ENCODE data around the gene CRISPLD2.
A peak's percentile ranks its signal among the peaks of the same experiment; 100 is the strongest.

Gene CRISPLD2

DNA sequence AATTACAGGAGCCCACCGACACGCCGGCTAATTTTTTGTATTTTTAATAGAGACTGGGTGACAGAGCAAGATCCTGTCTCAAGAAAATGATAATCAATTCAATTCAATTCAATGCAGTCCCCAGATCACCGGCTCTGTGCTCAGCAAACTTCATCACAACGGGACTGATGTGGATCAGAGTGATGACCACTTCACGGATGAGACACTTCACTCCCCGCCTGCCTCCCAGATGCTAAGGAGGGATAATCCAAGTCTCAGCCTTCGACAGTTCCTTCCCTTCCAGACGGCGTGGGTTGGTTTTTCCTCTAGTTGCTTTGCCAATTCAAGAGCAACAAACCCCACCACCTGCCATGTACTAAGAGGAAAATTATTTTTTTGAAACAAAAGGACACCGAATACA lies 97.7 kb downstream of the CRISPLD2 start:
- DNase-seq, result no peak

- no peak for DNase-seq
Observed at GRCh38 chr16:84918006-84918909, 98.5 kb downstream of the CRISPLD2 start.

DNA sequence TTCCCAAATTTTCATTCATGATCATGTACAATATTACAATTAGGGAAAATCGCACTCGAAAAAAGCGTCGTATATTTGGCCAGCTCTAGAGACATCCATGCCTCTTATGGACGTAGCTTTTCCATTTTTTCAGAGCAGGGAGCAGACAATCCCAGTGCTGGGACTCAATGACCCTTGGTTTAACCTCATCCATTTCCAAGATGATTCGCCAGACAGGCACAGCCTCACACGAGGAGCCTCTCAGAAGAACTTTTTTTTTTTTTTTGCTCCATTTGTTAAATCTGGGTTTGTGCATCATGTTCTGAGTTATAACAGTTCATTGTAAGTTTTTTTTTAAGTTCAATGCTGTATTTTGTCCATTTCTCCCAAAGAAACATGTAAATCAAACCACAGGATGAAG lies 99.5 kb downstream of the CRISPLD2 start:
- DNase-seq, result no peak

DNA sequence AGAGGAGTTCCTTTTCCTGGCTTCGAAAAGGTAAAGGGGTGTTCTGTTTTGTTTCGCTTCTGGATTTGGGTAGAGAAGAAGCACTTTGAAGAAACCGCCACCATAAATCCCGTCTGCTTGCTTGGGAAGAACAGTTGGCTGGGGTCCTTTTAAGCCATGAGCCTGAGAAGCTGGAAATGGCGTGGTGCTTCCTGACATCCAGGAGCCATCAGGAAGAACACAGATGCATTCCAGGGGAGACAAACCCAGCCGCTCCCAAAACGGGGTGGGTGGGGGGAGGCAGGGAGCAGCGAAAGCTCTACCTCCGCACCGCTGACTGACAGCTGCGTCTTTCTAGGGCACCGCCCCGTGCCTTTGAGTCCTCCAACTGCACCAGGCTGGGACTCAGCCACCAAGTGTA lies 99.9 kb downstream of the CRISPLD2 start:
- DNase-seq, result no peak

GRCh38 chr16:84920333-84920732 lies 100.5 kb downstream of the CRISPLD2 start:
- no peak for DNase-seq

DNA sequence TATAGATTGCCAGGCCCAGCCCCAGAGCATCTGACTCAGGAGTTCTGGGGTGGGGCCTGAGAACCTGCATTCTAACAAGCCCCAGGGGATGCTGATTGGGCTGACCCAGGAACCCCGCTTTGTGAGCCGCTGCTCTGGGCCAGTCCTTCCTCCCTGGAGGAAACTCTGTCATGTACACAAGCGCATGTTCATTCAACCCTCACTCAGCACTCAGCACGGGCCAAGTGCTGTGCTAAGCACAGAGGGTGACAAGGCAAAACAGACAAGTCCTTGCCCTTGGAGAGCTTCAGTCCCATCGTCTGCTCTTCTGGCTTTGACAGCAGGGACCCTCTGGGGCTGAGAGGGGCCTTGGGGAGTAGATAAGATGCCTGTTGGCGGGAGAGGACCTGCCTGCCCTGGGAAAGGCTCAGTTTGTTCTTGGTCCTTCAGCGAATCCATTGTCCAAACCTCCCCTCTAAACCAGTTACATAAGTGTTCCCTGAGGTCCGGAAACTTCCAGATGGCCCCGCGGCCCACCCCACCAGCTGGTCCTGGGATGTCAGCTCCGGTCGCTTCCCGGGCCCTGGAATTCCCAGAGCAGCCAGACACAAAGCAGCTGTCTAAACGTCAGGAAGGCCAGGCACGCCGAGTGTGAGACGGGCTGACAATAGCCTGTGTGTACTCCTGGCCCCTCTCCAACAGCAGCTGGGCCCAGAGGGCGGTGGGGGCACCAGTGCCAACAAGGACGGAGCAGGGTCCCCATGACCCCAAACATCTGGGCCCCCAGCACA lies 102.8 kb downstream of the CRISPLD2 start:
- DNase-seq, result no peak

- DNase-seq, result no peak
Observed at GRCh38 chr16:84924331-84925091, 104.7 kb downstream of the CRISPLD2 start.

GRCh38 chr16:84925092-84925772 lies 105.4 kb downstream of the CRISPLD2 start:
- DNase-seq, result peak; percentile 60

GRCh38 chr16:84925773-84926372 lies 106.1 kb downstream of the CRISPLD2 start:
- DNase-seq, result no peak

DNA sequence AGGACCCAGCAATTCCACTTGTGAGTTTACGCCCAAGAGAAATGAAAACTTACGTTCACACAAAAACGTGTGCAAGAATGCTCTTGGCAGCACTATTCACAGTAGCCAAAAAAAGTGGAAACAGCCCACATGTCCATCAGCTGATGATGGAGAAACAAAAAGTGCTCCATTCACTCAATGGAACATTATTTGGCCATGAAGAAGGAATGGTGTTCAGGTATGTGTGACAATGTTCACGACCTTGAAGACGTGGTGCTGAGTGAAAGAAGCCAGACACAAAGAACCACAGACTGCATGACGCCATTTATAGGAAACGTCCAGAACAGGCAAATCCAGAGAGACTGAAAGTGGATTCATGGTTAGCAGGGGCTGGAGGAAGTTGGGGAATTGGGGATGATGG lies 106.7 kb downstream of the CRISPLD2 start:
- DNase-seq, result no peak

DNA sequence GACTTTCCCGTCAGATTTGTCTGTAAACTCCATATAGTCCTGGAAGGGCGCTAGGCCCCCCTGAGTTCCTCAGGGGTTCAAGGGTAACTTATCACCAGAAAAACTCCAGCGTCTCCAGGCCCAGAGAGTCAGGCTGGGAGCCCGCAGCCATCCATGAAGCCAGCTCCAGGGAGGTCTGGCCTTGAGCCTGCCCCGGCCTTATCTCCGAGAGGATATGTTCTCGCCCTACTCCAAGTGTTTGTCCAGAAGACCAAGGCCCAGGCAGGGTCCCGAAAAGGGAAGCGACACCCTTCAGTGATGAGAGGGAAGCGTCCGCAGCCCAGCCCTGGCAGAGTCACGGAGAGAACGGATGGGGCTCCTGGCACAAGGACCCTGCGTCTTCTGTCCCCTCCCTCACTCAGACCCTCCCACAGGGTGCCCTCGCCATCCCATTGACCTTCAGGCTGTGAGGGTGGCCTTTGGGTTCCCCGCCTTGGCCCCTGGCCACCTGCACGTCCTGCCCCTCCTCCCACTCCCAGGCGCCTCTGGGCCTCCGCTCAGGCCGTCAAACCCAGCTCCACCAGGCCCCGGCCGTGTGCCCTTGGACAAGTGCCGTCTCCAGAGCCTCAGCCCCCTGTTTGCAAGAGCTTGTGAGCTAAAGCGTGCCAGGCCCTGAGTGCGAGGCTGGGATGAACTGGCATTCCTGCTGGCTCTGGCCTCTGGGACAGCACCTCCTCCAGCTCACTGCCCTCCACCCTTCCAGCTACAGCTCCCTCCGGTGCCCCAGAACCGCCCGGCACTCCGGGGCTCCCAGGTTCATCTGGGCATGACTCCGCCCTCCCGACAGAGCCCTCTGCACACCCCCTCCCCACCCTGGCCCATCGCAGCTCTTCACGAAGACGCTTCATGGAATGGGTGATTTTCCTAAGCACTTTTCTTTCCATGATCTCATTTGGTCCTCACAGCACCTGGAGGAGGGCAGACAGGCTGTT lies 108.1 kb downstream of the CRISPLD2 start:
- no peak for DNase-seq

DNA sequence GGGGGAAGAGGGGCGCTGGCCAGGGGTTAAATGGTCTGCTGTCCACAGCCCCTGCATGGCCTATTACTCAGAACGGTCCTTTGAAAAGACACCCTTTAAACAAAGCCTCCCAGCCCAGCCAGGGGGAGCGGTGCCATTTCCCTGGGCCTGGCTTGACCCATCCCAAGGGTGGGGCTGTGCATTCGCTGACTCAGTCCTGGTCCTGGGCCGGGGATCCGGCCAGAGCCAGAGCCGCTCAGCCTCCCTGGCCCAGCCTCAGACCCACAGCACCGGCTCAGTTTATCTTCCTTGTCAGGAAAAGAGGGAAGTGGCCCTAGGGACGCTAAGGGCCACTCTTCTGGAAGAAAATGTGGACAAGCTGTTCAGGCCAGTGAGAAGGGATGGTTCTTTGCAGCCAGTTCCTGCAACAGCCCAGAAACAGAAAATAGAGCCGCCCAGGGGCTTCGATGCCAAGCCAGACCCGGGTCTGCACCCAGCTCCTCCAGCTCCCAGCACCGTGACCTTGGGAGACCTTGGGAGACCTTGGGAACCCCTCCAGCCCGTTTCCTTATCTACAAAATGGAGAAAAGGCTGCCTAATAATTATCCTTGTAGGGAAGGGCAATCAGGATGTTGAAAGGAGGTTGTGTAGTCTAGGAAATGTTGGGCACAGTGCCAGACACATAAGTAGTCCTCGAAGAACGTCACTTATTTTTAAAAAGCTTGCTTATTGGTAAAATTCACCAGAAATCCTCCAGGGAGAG lies 109.1 kb downstream of the CRISPLD2 start:
- DNase-seq, result no peak

GRCh38 chr16:84929421-84930297 lies 109.9 kb downstream of the CRISPLD2 start:
- no peak for DNase-seq

- no peak for DNase-seq
Observed at GRCh38 chr16:84930298-84931106, 110.7 kb downstream of the CRISPLD2 start.

- DNase-seq, result no peak
Observed at GRCh38 chr16:84931107-84931494, 111.3 kb downstream of the CRISPLD2 start.

- no peak for DNase-seq
Observed at GRCh38 chr16:84931506-84931905, 111.7 kb downstream of the CRISPLD2 start.

- DNase-seq, result no peak
Observed at GRCh38 chr16:84932681-84933080, 112.9 kb downstream of the CRISPLD2 start.
